ENCODE data around the gene MYH7.

DNA sequence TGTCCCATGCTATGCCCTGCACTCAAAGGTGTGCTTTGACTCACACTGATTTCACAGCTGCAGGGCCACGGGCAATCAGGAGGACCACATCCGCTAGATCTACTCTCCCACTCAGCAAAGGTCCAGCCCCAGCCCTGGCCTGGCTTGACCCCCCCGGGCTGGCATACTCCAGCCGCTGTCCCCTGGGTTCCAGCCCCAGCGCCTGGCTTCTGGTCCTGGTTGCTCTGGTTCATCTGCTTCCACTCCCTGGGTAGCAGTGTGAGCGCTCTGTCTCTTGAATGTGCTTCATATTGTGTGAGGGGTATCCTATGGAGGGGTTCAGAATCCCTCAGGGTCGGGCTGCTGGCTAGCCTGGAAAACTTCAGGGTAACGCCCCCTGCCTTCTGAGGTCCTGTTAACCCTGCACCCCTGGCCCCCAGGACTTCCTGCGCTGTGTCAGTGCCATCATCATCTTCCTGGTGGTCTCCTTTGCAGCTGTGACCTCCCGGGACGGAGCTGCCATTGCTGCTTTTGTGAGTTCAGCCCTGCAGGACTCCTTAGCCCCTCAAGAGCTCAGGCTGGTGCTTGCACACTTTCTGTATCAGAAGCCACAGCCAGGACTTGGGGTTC lies 56.7 kb downstream of the MYH7 start:
- TF ChIP-seq CTCF (IDR thresholded peaks at IDR 0.05) (no peak), POLR2A (IDR thresholded peaks at IDR 0.05) (no peak)
